Measurements from ENCODE around the gene PXN. TPM values are rescaled to one million over a fixed set of nuclear protein-coding genes. Genes with fewer than 3 reads are reported as not detected.
"Not testable (repeated sequence)": the region's sequence is repeated elsewhere in the genome, so short reads cannot be mapped to it uniquely, and the experiment has no call there.

The PXN gene
- total RNA-seq, 4 donors from 2014 or later = 37.2 to 63.7 (median 51.6) TPM

- WGBS = 73% methylated on average over 1 of the region's 1 CpG
- H3K36me3 ChIP-seq = peaks cover 32% of the 10 kb centered on the region
- no peak overlapping the region for H3K4me3 ChIP-seq
- H3K27me3 ChIP-seq = no peaks in the 10 kb centered on the region
- TF ChIP-seq POLR2A (IDR thresholded peaks at IDR 0.05) = no peak
- TF ChIP-seq POLR2AphosphoS5 (IDR thresholded peaks at IDR 0.05) = no peak
- TF ChIP-seq CTCF (IDR thresholded peaks at IDR 0.05) = no peak
- TF ChIP-seq EP300 (IDR thresholded peaks at IDR 0.05) = no peak
- DNase-seq (ENCODE audit: low spot score in 2 of 2) = no peak
- H3K27ac ChIP-seq = no peak overlapping the region
- peaks cover 60% of the 10 kb centered on the region for H3K4me1 ChIP-seq
- H3K9me3 ChIP-seq = no peaks in the 10 kb centered on the region
These were observed 69.2 kb downstream of the PXN start for GRCh38 chr12:120196363-120196762.

GRCh38 chr12:120194534-120195395 lies 70.8 kb downstream of the PXN start, which contains the start of gene GCN1:
TSS of gene GCN1 (minus strand) at chr12:120194715. CDS start at chr12:120194697, 18 bp downstream.
- peaks cover 54% of the 10 kb centered on the region for H3K4me1 ChIP-seq
- H3K27ac ChIP-seq = peak within 1 kb of the TSS; percentile 91
- TF ChIP-seq CTCF (IDR thresholded peaks at IDR 0.05) = no peak
- peak; percentile 48 to 84 (median 49) for TF ChIP-seq POLR2AphosphoS5 (IDR thresholded peaks at IDR 0.05)
- TF ChIP-seq POLR2A (IDR thresholded peaks at IDR 0.05) = peak in 1 of 2 donors; percentile 82
- peak; percentile 88 to 90 for DNase-seq (ENCODE audit: low spot score in 2 of 2)
- 5% methylated on average over 23 of the region's 62 CpGs for WGBS
- peak within 1 kb of the TSS; percentile 92 for H3K4me3 ChIP-seq
- no peaks in the 10 kb centered on the region for H3K27me3 ChIP-seq
- no peaks in the 10 kb centered on the region for H3K9me3 ChIP-seq
- peaks cover 37% of the 10 kb centered on the region for H3K36me3 ChIP-seq

- 0% methylated on average over 7 of the region's 18 CpGs for WGBS
- no peak for DNase-seq (ENCODE audit: low spot score in 2 of 2)
- H3K4me1 ChIP-seq = peaks cover 48% of the 10 kb centered on the region
- H3K36me3 ChIP-seq = peaks cover 42% of the 10 kb centered on the region
- peak overlapping the region; percentile 92 for H3K4me3 ChIP-seq
- no peaks in the 10 kb centered on the region for H3K9me3 ChIP-seq
- TF ChIP-seq CTCF (IDR thresholded peaks at IDR 0.05) (no peak), POLR2AphosphoS5 (IDR thresholded peaks at IDR 0.05) (no peak), POLR2A (IDR thresholded peaks at IDR 0.05) (no peak), EP300 (IDR thresholded peaks at IDR 0.05) (no peak)
- no peaks in the 10 kb centered on the region for H3K27me3 ChIP-seq
- peak overlapping the region; percentile 91 for H3K27ac ChIP-seq
These were observed 71.3 kb downstream of the PXN start for GRCh38 chr12:120194226-120194533.

GRCh38 chr12:120193286-120193685 lies 72.2 kb downstream of the PXN start:
- WGBS = 84% methylated on average over 8 of the region's 8 CpGs
- H3K4me1 ChIP-seq = peaks cover 39% of the 10 kb centered on the region
- not testable (repeated sequence) for DNase-seq (ENCODE audit: low spot score in 2 of 2); H3K9me3 ChIP-seq; H3K27me3 ChIP-seq; H3K27ac ChIP-seq
- peaks cover 42% of the 10 kb centered on the region for H3K36me3 ChIP-seq
- peak overlapping the region; percentile 92 for H3K4me3 ChIP-seq

- Histone ChIP-seq H3K4me1 (peaks cover 25% of the 10 kb centered on the region), H3K27ac (no peak overlapping the region), H3K36me3 (peaks cover 41% of the 10 kb centered on the region), H3K9me3 (no peaks in the 10 kb centered on the region), H3K27me3 (no peaks in the 10 kb centered on the region), H3K4me3 (no peak overlapping the region)
- no peak for TF ChIP-seq POLR2AphosphoS5 (IDR thresholded peaks at IDR 0.05)
- WGBS = 91% methylated on average over 7 of the region's 7 CpGs
- no peak for DNase-seq (ENCODE audit: low spot score in 2 of 2)
These were observed 74.5 kb downstream of the PXN start for GRCh38 chr12:120190985-120191480.

- TF ChIP-seq POLR2A (IDR thresholded peaks at IDR 0.05) (no peak), POLR2AphosphoS5 (IDR thresholded peaks at IDR 0.05) (no peak), CTCF (IDR thresholded peaks at IDR 0.05) (no peak), EP300 (IDR thresholded peaks at IDR 0.05) (no peak)
- Histone ChIP-seq H3K36me3 (peaks cover 47% of the 10 kb centered on the region), H3K9me3 (no peaks in the 10 kb centered on the region), H3K4me1 (peaks cover 25% of the 10 kb centered on the region), H3K4me3 (no peak overlapping the region), H3K27ac (no peak overlapping the region), H3K27me3 (no peaks in the 10 kb centered on the region)
- no peak for DNase-seq (ENCODE audit: low spot score in 2 of 2)
- WGBS = 88% methylated on average over 5 of the region's 5 CpGs
These were observed 75.1 kb downstream of the PXN start for GRCh38 chr12:120190386-120190785.

All from suprapubic skin (tissue), 4 donors.